ENCODE measurements around the gene BORCS5.

BORCS5 gene

GRCh38 chr12:12518919-12519318 lies 162.0 kb downstream of the BORCS5 start:
- TF ChIP-seq REST (IDR thresholded peaks at IDR 0.05; ENCODE audit: insufficient read depth in 1 of 2, low read depth in 2 of 2, low read length in 2 of 2) = no peak
- TF ChIP-seq FOXP2 (optimal IDR thresholded peaks at IDR 0.05; ENCODE audit: borderline replicate concordance, extremely low read depth, extremely low read length, insufficient read depth) = no peak
- TF ChIP-seq SIN3A (IDR thresholded peaks at IDR 0.05; ENCODE audit: borderline replicate concordance, insufficient read depth, low read length) = no peak
- no peak for TF ChIP-seq TAF1 (IDR thresholded peaks at IDR 0.05; ENCODE audit: borderline replicate concordance, insufficient read depth, low read length)
- TF ChIP-seq POLR2AphosphoS5 (IDR thresholded peaks at IDR 0.05; ENCODE audit: low read depth, low read length) = no peak

Measured in PFSK-1 (cell line).